Activated CD4-positive, alpha-beta T cell treated with anti-CD3 and anti-CD28 coated beads, Interleukin-2, amount 10 ng/mL, durations not matched to agents 7 days and 5 days (primary cell): ENCODE data around the gene IMPDH2. TPM values are rescaled to one million over a fixed set of nuclear protein-coding genes. Genes with fewer than 3 reads are reported as not detected.

Experiments used
- CTCF ChIA-PET: fragments of 350-600 bp; sonication (Branson Sonifier 250); formaldehyde crosslinking; loops from one replicate; lab custom pipeline; 2021; ENCODE audit warnings: antibody characterized with exemption; lab: Charles Lee
- POLR2A ChIA-PET: fragments of 350-600 bp; sonication (Branson Sonifier 250); formaldehyde crosslinking; loops from one replicate; lab custom pipeline; 2021; ENCODE audit warnings: antibody characterized with exemption; lab: Charles Lee
- DNase-seq: peaks from one replicate; pipeline ENCODE4 v3.0.0-alpha.2; 2020
- H3K27ac Mint-ChIP-seq: one replicate; pipeline ENCODE4 v1.8.0; 2021; ENCODE audit warnings: mild to moderate bottlenecking, moderate library complexity, mixed read lengths
- H3K27me3 Mint-ChIP-seq: one replicate; pipeline ENCODE4 v1.8.0; 2021; ENCODE audit warnings: mixed read lengths
- H3K36me3 Mint-ChIP-seq: one replicate; pipeline ENCODE4 v1.8.0; 2021; ENCODE audit warnings: low read depth, mixed read lengths
- H3K4me1 Mint-ChIP-seq: one replicate; pipeline ENCODE4 v1.8.0; 2021; ENCODE audit warnings: mixed read lengths
- H3K4me3 Mint-ChIP-seq: one replicate; pipeline ENCODE4 v1.8.0; 2021; ENCODE audit warnings: mild to moderate bottlenecking, moderate library complexity, mixed read lengths
- H3K9me3 Mint-ChIP-seq: one replicate; pipeline ENCODE4 v1.8.0; 2021; ENCODE audit warnings: mixed read lengths
- total RNA-seq, 2 experiments: library from RNA; stranded (reverse); gene quantifications; one replicate each; pipeline ENCODE4 v1.2.3, GENCODE V29; 2021

The IMPDH2 gene
- total RNA-seq, 2 experiments from 2014 or later, result 152 to 159 TPM

GRCh38 chr3:49020330-49021212 is 8.6 kb downstream of the IMPDH2 start:
- peak overlapping the region; percentile 87 for H3K4me3 Mint-ChIP-seq
- no peaks in the 10 kb centered on the region for H3K27me3 Mint-ChIP-seq
- ChIA-PET CTCF (interaction anchor here (0.9 to 9.3 kb wide), 10 partner anchors 8 to 385 kb away, joined by 3 to 100 read pairs (median 19); partner anchors contain the start of genes ARIH2, P4HTM, PRKAR2A and QRICH1), POLR2A (interaction anchor here (1.2 to 2.3 kb wide), 3 partner anchors 9 to 13 kb away, joined by 4 to 21 read pairs (median 8); partner anchors contain the start of genes IMPDH2 and WDR6)
- no peaks in the 10 kb centered on the region for H3K9me3 Mint-ChIP-seq
- DNase-seq, result peak; percentile 43
- H3K36me3 Mint-ChIP-seq, result peaks cover 38% of the 10 kb centered on the region
- H3K4me1 Mint-ChIP-seq, result peaks cover 49% of the 10 kb centered on the region
- H3K27ac Mint-ChIP-seq, result peak overlapping the region; percentile 95

- peaks cover 39% of the 10 kb centered on the region for H3K36me3 Mint-ChIP-seq
- peaks cover 48% of the 10 kb centered on the region for H3K4me1 Mint-ChIP-seq
- POLR2A ChIA-PET, result interaction anchor here (1.2 to 1.3 kb wide), 2 partner anchors 10 to 13 kb away, joined by 4 to 8 read pairs; partner anchors contain the start of genes IMPDH2 and WDR6
- no peaks in the 10 kb centered on the region for H3K9me3 Mint-ChIP-seq
- CTCF ChIA-PET, result interaction anchor here (0.7 to 9.3 kb wide), 3 partner anchors 12 to 510 kb away, joined by 3 to 100 read pairs (median 31); partner anchors contain the start of gene WDR6
- no peak for DNase-seq
- no peaks in the 10 kb centered on the region for H3K27me3 Mint-ChIP-seq
- peak overlapping the region; percentile 87 for H3K4me3 Mint-ChIP-seq
- peak overlapping the region; percentile 95 for H3K27ac Mint-ChIP-seq
Observed at GRCh38 chr3:49019941-49020329, 9.3 kb downstream of the IMPDH2 start.

- ChIA-PET CTCF (interaction anchor here (1.6 to 9.3 kb wide), 2 partner anchors 11 to 75 kb away, joined by 3 to 100 read pairs; partner anchors contain the start of genes QRICH1 and WDR6), POLR2A (no interaction called here)
- Mint-ChIP-seq H3K4me3 (peak overlapping the region; percentile 87), H3K4me1 (peaks cover 40% of the 10 kb centered on the region), H3K36me3 (peaks cover 30% of the 10 kb centered on the region), H3K27ac (peak overlapping the region; percentile 90), H3K27me3 (no peaks in the 10 kb centered on the region), H3K9me3 (no peaks in the 10 kb centered on the region)
- no peak for DNase-seq
Observed at GRCh38 chr3:49018707-49019006, 10.5 kb downstream of the IMPDH2 start.

GRCh38 chr3:49017971-49018706 is 11.1 kb downstream of the IMPDH2 start, which contains the start of gene DALRD3:
TSS of gene DALRD3 (minus strand) at chr3:49018580. CDS start at chr3:49018564, 16 bp downstream.
- Mint-ChIP-seq H3K9me3 (no peaks in the 10 kb centered on the region), H3K4me1 (peaks cover 40% of the 10 kb centered on the region), H3K36me3 (peaks cover 27% of the 10 kb centered on the region), H3K4me3 (peak within 1 kb of the TSS; percentile 87), H3K27me3 (no peaks in the 10 kb centered on the region), H3K27ac (peak within 1 kb of the TSS; percentile 95)
- ChIA-PET POLR2A (interaction anchor here (1.0 to 1.1 kb wide), 2 partner anchors 11 to 30 kb away, joined by 3 to 4 read pairs; no protein-coding TSS in a partner anchor), CTCF (interaction anchor here (0.6 to 9.3 kb wide), 4 partner anchors 10 to 325 kb away, joined by 3 to 100 read pairs (median 6); partner anchors contain the start of genes QRICH1 and WDR6)
- peak; percentile 69 for DNase-seq

GRCh38 chr3:49017229-49017970 is 11.8 kb downstream of the IMPDH2 start:
- no peaks in the 10 kb centered on the region for H3K9me3 Mint-ChIP-seq
- peaks cover 19% of the 10 kb centered on the region for H3K36me3 Mint-ChIP-seq
- peak overlapping the region; percentile 83 for H3K27ac Mint-ChIP-seq

GRCh38 chr3:49016414-49017228 is 12.6 kb downstream of the IMPDH2 start:
- H3K4me1 Mint-ChIP-seq, result peaks cover 35% of the 10 kb centered on the region
- H3K36me3 Mint-ChIP-seq, result peaks cover 17% of the 10 kb centered on the region
- H3K4me3 Mint-ChIP-seq, result peak overlapping the region; percentile 87
- POLR2A ChIA-PET, result interaction anchor here (0.6 to 1.1 kb wide), 3 partner anchors 9 to 166 kb away, joined by 3 to 4 read pairs (median 4); partner anchors contain the start of gene WDR6
- H3K27me3 Mint-ChIP-seq, result no peaks in the 10 kb centered on the region
- H3K27ac Mint-ChIP-seq, result peak overlapping the region; percentile 83
- no peaks in the 10 kb centered on the region for H3K9me3 Mint-ChIP-seq
- CTCF ChIA-PET, result interaction anchor here (0.5 to 9.3 kb wide), 3 partner anchors 9 to 108 kb away, joined by 3 to 100 read pairs (median 8); partner anchors contain the start of gene WDR6
- DNase-seq, result no peak

More at GRCh38 chr3:49017229-49017970, 11.8 kb downstream of the IMPDH2 start:
- peaks cover 34% of the 10 kb centered on the region for H3K4me1 Mint-ChIP-seq
- CTCF ChIA-PET, result interaction anchor here (0.5 to 9.3 kb wide), 4 partner anchors 10 to 326 kb away, joined by 3 to 100 read pairs (median 6); partner anchors contain the start of gene WDR6
- DNase-seq, result no peak
- H3K4me3 Mint-ChIP-seq, result peak overlapping the region; percentile 87
- POLR2A ChIA-PET, result interaction anchor here (0.6 to 1.1 kb wide), 4 partner anchors 10 to 165 kb away, joined by 3 to 4 read pairs (median 4); partner anchors contain the start of gene WDR6
- no peaks in the 10 kb centered on the region for H3K27me3 Mint-ChIP-seq

GRCh38 chr3:49015765-49016164 is 13.4 kb downstream of the IMPDH2 start:
- ChIA-PET CTCF (interaction anchor here (2.0 to 9.3 kb wide), 2 partner anchors 8 kb away, joined by 6 to 100 read pairs; partner anchors contain the start of gene WDR6), POLR2A (no interaction called here)
- Mint-ChIP-seq H3K4me1 (peaks cover 35% of the 10 kb centered on the region), H3K27ac (no peak overlapping the region), H3K9me3 (no peaks in the 10 kb centered on the region), H3K36me3 (peaks cover 17% of the 10 kb centered on the region), H3K4me3 (no peak overlapping the region), H3K27me3 (no peaks in the 10 kb centered on the region)
- no peak for DNase-seq

- Mint-ChIP-seq H3K9me3 (no peaks in the 10 kb centered on the region), H3K4me3 (no peak overlapping the region), H3K27ac (no peak overlapping the region), H3K27me3 (no peaks in the 10 kb centered on the region), H3K36me3 (peaks cover 17% of the 10 kb centered on the region), H3K4me1 (peaks cover 32% of the 10 kb centered on the region)
- ChIA-PET POLR2A (no interaction called here), CTCF (interaction anchor here (2.0 to 9.3 kb wide), 2 partner anchors 7 to 9 kb away, joined by 6 to 100 read pairs; partner anchors contain the start of gene WDR6)
- DNase-seq, result no peak
Observed at GRCh38 chr3:49015072-49015471, 14.1 kb downstream of the IMPDH2 start.

GRCh38 chr3:49013738-49014660 is 15.2 kb downstream of the IMPDH2 start:
- no peak overlapping the region for H3K27ac Mint-ChIP-seq
- no peak overlapping the region for H3K4me3 Mint-ChIP-seq
- H3K9me3 Mint-ChIP-seq, result no peaks in the 10 kb centered on the region
- DNase-seq, result peak; percentile 53
- ChIA-PET POLR2A (no interaction called here), CTCF (interaction anchor here (0.8 to 3.3 kb wide), 8 partner anchors 8 to 457 kb away, joined by 3 to 28 read pairs (median 4); partner anchors contain the start of genes IMPDH2, NDUFAF3 and P4HTM)
- peaks cover 17% of the 10 kb centered on the region for H3K36me3 Mint-ChIP-seq
- peaks cover 31% of the 10 kb centered on the region for H3K4me1 Mint-ChIP-seq
- no peaks in the 10 kb centered on the region for H3K27me3 Mint-ChIP-seq
